ENCODE results near the gene BANK1. TPM values are rescaled to one million over a fixed set of nuclear protein-coding genes. Genes with fewer than 3 reads are reported as not detected.

Gene BANK1
- total and polyA plus RNA-seq, 2 of the 8 experiments (the other 6 are each of a cell fraction or from before 2014, with no cell fraction given), result 0.59 to 0.93 TPM

DNA sequence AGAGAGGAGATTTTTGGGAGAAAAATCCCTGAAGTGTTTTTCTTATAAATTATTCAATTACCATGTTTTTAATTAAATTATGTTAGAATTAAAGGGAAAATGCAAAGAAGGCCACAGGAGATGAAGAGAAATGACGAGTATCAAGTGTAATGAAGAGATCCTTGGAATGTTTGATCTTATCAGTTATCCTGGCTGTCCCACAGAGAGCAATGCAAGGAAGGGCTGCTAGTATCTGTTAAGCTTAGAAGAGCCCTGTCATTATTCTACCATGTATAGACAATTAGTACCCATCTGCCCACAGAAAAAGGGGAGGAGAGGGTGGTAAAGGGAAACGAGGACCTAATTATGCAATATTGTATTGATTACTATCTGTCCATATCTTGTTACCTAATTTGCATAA, 257.1 kb downstream of the BANK1 start:
- WGBS, 2 experiments (ENCODE audit: extremely low coverage in 1 of 2, insufficient coverage in 1 of 2, insufficient read length in 1 of 2, insufficient replicate concordance in 2 of 2, low coverage in 1 of 2, low lambda C conversion rate in 2 of 2, missing lambda C conversion rate in 1 of 2), result 92% methylated on average over 2 of the region's 2 CpGs; no CpG with 5 or more reads in 1 of the 2 experiments
- ChIA-PET POLR2A (ENCODE audit: partially characterized antibody) (no interaction called here), CTCF (ENCODE audit: partially characterized antibody) (no interaction called here)
- H3K14ac ChIP-seq (ENCODE audit: insufficient read length), result no peak overlapping the region
- no peak overlapping the region for H2BK15ac ChIP-seq (ENCODE audit: low read length)
- no peaks in the 10 kb centered on the region for H4K20me1 ChIP-seq (replicated peaks in 1 of 2; ENCODE audit: control insufficient read depth in 1 of 2, insufficient read depth in 2 of 2, low read length in 2 of 2)
- FAIRE-seq, result no peak
- H2AFZ ChIP-seq (ENCODE audit: low read length), result no peak overlapping the region
- H3K79me2 ChIP-seq (ENCODE audit: control insufficient read depth in 1 of 2, insufficient read depth in 2 of 2, low read length in 2 of 2), result no peaks in the 10 kb centered on the region
- H3K56ac ChIP-seq (replicated peaks; ENCODE audit: insufficient read length, low read depth, low read length), result no peak overlapping the region
- no peaks in the 10 kb centered on the region for H3K23me2 ChIP-seq (ENCODE audit: low read depth, low read length)
- H3K27me3 ChIP-seq (replicated peaks in 1 of 4; ENCODE audit: control insufficient read depth in 3 of 4, extremely low read depth in 1 of 4, insufficient read depth in 3 of 4, low read length in 3 of 4), result no peaks in the 10 kb centered on the region
- no peak overlapping the region for H4K8ac ChIP-seq (ENCODE audit: extremely low read depth, insufficient read depth, low read length)
- H2AK5ac ChIP-seq (ENCODE audit: low read depth, low read length), result no peak overlapping the region
- no peak overlapping the region for H3K4ac ChIP-seq (replicated peaks; ENCODE audit: insufficient read length, low read depth, low read length)
- no peaks in the 10 kb centered on the region for H3K4me1 ChIP-seq (replicated peaks in 1 of 4; ENCODE audit: control insufficient read depth in 3 of 4, insufficient read depth in 4 of 4, low read length in 3 of 4)
- H2BK5ac ChIP-seq (ENCODE audit: low read depth, low read length), result no peak overlapping the region
- no peaks in the 10 kb centered on the region for H3K36me3 ChIP-seq (ENCODE audit: control insufficient read depth in 2 of 4, insufficient read depth in 4 of 4, low read length in 3 of 4)
- DNase-seq (ENCODE audit: low read depth in 1 of 2, low spot score in 2 of 2), result no peak
- H3K4me2 ChIP-seq (ENCODE audit: insufficient read depth in 1 of 2, low read depth in 2 of 2, low read length in 2 of 2), result no peak overlapping the region
- no peaks in the 10 kb centered on the region for H3K9me3 ChIP-seq (ENCODE audit: insufficient read depth in 2 of 2, low read depth in 1 of 2, low read length in 1 of 2)
- H4K5ac ChIP-seq (ENCODE audit: insufficient read length, low read depth, low read length), result no peak overlapping the region
- H3K27ac ChIP-seq (ENCODE audit: low read depth, low read length), result no peak overlapping the region
- H3K18ac ChIP-seq (ENCODE audit: extremely low read depth, low read length), result no peak overlapping the region
- no peak overlapping the region for H3K9ac ChIP-seq (replicated peaks in 1 of 4; ENCODE audit: extremely low read depth in 1 of 4, low read depth in 3 of 4, low read length in 3 of 4)
- H2BK120ac ChIP-seq (replicated peaks; ENCODE audit: low read depth, low read length), result no peak overlapping the region
- no peak overlapping the region for H2BK12ac ChIP-seq (ENCODE audit: low read depth, low read length)
- H3K4me3 ChIP-seq (ENCODE audit: extremely low read depth in 1 of 4, insufficient read depth in 2 of 4, low read depth in 3 of 4, low read length in 4 of 4), result no peak overlapping the region
- H4K91ac ChIP-seq (replicated peaks; ENCODE audit: insufficient read length, low read length), result no peak overlapping the region
- H3K79me1 ChIP-seq (ENCODE audit: low read depth, low read length), result no peaks in the 10 kb centered on the region
- H3K23ac ChIP-seq (ENCODE audit: insufficient read length), result no peak overlapping the region
- H2BK20ac ChIP-seq (ENCODE audit: low read length), result no peak overlapping the region
- TF ChIP-seq TAF7 (optimal IDR thresholded peaks at IDR 0.05; ENCODE audit: borderline replicate concordance, low read depth, low read length), result no peak
- no peak for TF ChIP-seq BCL11A (IDR thresholded peaks at IDR 0.05; ENCODE audit: low read depth in 2 of 2, low read length in 2 of 2)
- no peak for TF ChIP-seq CTCF (IDR thresholded peaks at IDR 0.05; ENCODE audit: control extremely low read depth in 1 of 3, insufficient read depth in 1 of 3, low read depth in 1 of 3, low read length in 3 of 3)
- TF ChIP-seq POLR2AphosphoS5 (IDR thresholded peaks at IDR 0.05; ENCODE audit: low read depth, low read length), result no peak
- TF ChIP-seq, protein P1, sequence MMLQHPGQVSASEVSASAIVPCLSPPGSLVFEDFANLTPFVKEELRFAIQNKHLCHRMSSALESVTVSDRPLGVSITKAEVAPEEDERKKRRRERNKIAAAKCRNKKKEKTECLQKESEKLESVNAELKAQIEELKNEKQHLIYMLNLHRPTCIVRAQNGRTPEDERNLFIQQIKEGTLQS (IDR thresholded peaks at IDR 0.05; ENCODE audit: insufficient read depth, low read depth, low read length), result no peak
- no peak for TF ChIP-seq CBX8 (IDR thresholded peaks at IDR 0.05; ENCODE audit: borderline replicate concordance, low read depth, low read length)
- TF ChIP-seq RBBP5 (IDR thresholded peaks at IDR 0.05; ENCODE audit: borderline replicate concordance, low read depth, low read length), result no peak
- TF ChIP-seq BACH1 (IDR thresholded peaks at IDR 0.05; ENCODE audit: low read length), result no peak
- no peak for TF ChIP-seq POLR2A (IDR thresholded peaks at IDR 0.05; ENCODE audit: control extremely low read depth in 1 of 2, low read depth in 2 of 2, low read length in 2 of 2)
- no peak for TF ChIP-seq JUN (IDR thresholded peaks at IDR 0.05; ENCODE audit: low read depth, low read length)
- TF ChIP-seq TBP (IDR thresholded peaks at IDR 0.05; ENCODE audit: low read depth, low read length), result no peak
- TF ChIP-seq RFX5 (IDR thresholded peaks at IDR 0.05; ENCODE audit: borderline replicate concordance, low read depth, low read length), result no peak
